WTC11 (cell line): ENCODE data around the gene ZBTB18. TPM values are rescaled to one million over a fixed set of nuclear protein-coding genes. Genes with fewer than 3 reads are reported as not detected.

ENCODE experiments used
- ATAC-seq: fragments of 200-7000 bp; cut with Tn5 transposase; 2 replicates; pipeline ENCODE4 v1.10.0; 2021; ENCODE audit warnings: mild to moderate bottlenecking, moderate library complexity
- CTCF ChIA-PET: fragments of 300-600 bp; sonication (Branson Sonifier 250); formaldehyde crosslinking; loops from one replicate; lab custom pipeline; 2021; ENCODE audit warnings: antibody characterized with exemption; lab: Charles Lee
- POLR2A ChIA-PET: fragments of 350-600 bp; sonication (Branson Sonifier 250); formaldehyde crosslinking; loops from one replicate; lab custom pipeline; 2021; ENCODE audit warnings: antibody characterized with exemption; lab: Charles Lee
- DNase-seq: peaks from one replicate; pipeline ENCODE4 v3.0.0; 2021; ENCODE audit warnings: low spot score
- H3K27ac Mint-ChIP-seq: 2 replicates; pipeline ENCODE4 v1.8.0; 2021; ENCODE audit warnings: mixed read lengths
- H3K27me3 Mint-ChIP-seq: 2 replicates; pipeline ENCODE4 v1.8.0; 2021; ENCODE audit warnings: low read depth, mild to moderate bottlenecking, moderate library complexity, mixed read lengths
- H3K36me3 Mint-ChIP-seq: 2 replicates; pipeline ENCODE4 v1.8.0; 2021; ENCODE audit warnings: mixed read lengths
- H3K4me1 Mint-ChIP-seq: 2 replicates; pipeline ENCODE4 v1.8.0; 2022; ENCODE audit warnings: mixed read lengths
- H3K4me3 Mint-ChIP-seq: 2 replicates; pipeline ENCODE4 v1.8.0; 2021; ENCODE audit warnings: mild to moderate bottlenecking, moderate library complexity, mixed read lengths
- H3K9me3 Mint-ChIP-seq: 2 replicates; pipeline ENCODE4 v1.8.0; 2021; ENCODE audit warnings: mixed read lengths
- CREM ChIP-seq: sonication (generic); formaldehyde crosslinking; IDR thresholded peaks from 2 replicates; pipeline ENCODE4 v1.8.1; 2022; ENCODE audit warnings: mild to moderate bottlenecking, missing genetic modification reagents, moderate library complexity
- ETV6 ChIP-seq: sonication (generic); formaldehyde crosslinking; IDR thresholded peaks from 2 replicates; pipeline ENCODE4 v1.8.1; 2022; ENCODE audit warnings: mild to moderate bottlenecking, missing genetic modification reagents
- FOXP4 ChIP-seq: sonication (generic); formaldehyde crosslinking; IDR thresholded peaks from 2 replicates; pipeline ENCODE4 v1.8.0; 2022; ENCODE audit warnings: mild to moderate bottlenecking, missing genetic modification reagents
- GABPB1 ChIP-seq: sonication (generic); formaldehyde crosslinking; IDR thresholded peaks from 2 replicates; pipeline ENCODE4 v1.8.1; 2023; ENCODE audit warnings: mild to moderate bottlenecking, missing genetic modification reagents
- GRHL2 ChIP-seq: fragments of 250-450 bp; sonication (Bioruptor Pico); IDR thresholded peaks from 2 replicates; pipeline ENCODE4 v1.8.0; 2022; ENCODE audit warnings: mild to moderate bottlenecking, moderate library complexity; ENCODE audit not compliant: insufficient replicate concordance, severe bottlenecking
- NFYB ChIP-seq: sonication (generic); formaldehyde crosslinking; conservative IDR thresholded peaks from 2 replicates; pipeline ENCODE4 v1.8.0; 2022; ENCODE audit warnings: low read depth, missing genetic modification reagents
- RORB ChIP-seq: fragments of 250-450 bp; sonication (Bioruptor Pico); IDR thresholded peaks from 2 replicates; pipeline ENCODE4 v1.9.0; 2021; ENCODE audit warnings: mild to moderate bottlenecking
- TEAD1 ChIP-seq: sonication (generic); formaldehyde crosslinking; IDR thresholded peaks from 2 replicates; pipeline ENCODE4 v1.8.0; 2022; ENCODE audit warnings: mild to moderate bottlenecking, missing genetic modification reagents
- ZNF232 ChIP-seq: sonication (generic); formaldehyde crosslinking; IDR thresholded peaks from 2 replicates; pipeline ENCODE4 v1.8.0; 2022; ENCODE audit warnings: mild to moderate bottlenecking, missing genetic modification reagents
- ZNF425 ChIP-seq: fragments of 250-450 bp; sonication (Bioruptor Pico); conservative IDR thresholded peaks from 2 replicates; pipeline ENCODE4 v1.9.0; 2021; ENCODE audit warnings: mild to moderate bottlenecking
- total RNA-seq: library from RNA; stranded (reverse); gene quantifications from 3 replicates; pipeline ENCODE4 v1.2.3, GENCODE V29; 2021
- TF ChIP-seq, protein P1 (sequence below): sonication (generic); formaldehyde crosslinking; IDR thresholded peaks from 2 replicates; pipeline ENCODE4 v1.8.1; 2022; ENCODE audit warnings: missing genetic modification reagents, borderline replicate concordance
- TF ChIP-seq, protein P2 (sequence below): sonication (generic); formaldehyde crosslinking; IDR thresholded peaks from 2 replicates; pipeline ENCODE4 v1.8.1; 2023; ENCODE audit warnings: mild to moderate bottlenecking, missing genetic modification reagents, borderline replicate concordance
- TF ChIP-seq, protein P3 (sequence below): fragments of 250-450 bp; sonication (Bioruptor Pico); IDR thresholded peaks from 2 replicates; pipeline ENCODE4 v2.1.2; 2022; ENCODE audit warnings: mild to moderate bottlenecking, moderate library complexity
- TF ChIP-seq, protein P4 (sequence below): sonication (generic); formaldehyde crosslinking; IDR thresholded peaks from 2 replicates; pipeline ENCODE4 v1.8.0; 2022; ENCODE audit warnings: mild to moderate bottlenecking, missing genetic modification reagents

Gene ZBTB18
- total RNA-seq, 1 experiment from 2014 or later = 16.0 TPM

DNA sequence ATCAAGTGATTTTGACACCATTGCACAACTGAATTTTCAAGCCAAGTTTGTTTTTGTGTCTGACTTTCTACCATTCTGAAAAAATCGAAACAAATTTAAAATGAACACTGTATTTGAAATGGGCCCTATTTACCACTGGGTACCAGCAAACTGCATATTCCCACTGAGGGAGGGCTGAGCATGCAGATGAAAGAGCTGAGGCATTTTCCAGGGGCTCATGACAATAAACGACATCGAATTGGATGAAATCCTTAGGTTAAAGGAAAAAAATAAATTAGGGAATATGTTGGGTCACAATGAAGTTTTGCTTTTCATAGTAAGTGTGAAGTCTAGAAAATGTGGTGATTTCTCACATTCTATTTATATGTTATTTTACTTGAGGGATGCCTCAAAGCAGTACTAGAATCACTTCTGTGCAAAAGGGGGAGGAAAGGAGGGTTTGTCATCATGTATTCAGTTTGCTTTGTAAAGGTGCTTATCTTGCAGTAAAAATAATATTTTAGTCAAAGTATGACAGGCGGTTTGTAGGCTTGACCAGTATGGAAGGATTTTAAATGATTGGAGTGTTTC, 11.2 kb downstream of the ZBTB18 start:
- H3K27ac Mint-ChIP-seq = no peak overlapping the region
- ChIA-PET POLR2A (no interaction called here), CTCF (no interaction called here)
- no peak for TF ChIP-seq ETV6 (CRISPR knock-in tag)
- TF ChIP-seq GABPB1 = no peak
- TF ChIP-seq FOXP4 (CRISPR knock-in tag) = no peak
- TF ChIP-seq ZNF425 (CRISPR knock-in tag) = no peak
- no peak for TF ChIP-seq ZNF232 (CRISPR knock-in tag)
- no peak for TF ChIP-seq RORB (CRISPR knock-in tag)
- TF ChIP-seq, protein P1, sequence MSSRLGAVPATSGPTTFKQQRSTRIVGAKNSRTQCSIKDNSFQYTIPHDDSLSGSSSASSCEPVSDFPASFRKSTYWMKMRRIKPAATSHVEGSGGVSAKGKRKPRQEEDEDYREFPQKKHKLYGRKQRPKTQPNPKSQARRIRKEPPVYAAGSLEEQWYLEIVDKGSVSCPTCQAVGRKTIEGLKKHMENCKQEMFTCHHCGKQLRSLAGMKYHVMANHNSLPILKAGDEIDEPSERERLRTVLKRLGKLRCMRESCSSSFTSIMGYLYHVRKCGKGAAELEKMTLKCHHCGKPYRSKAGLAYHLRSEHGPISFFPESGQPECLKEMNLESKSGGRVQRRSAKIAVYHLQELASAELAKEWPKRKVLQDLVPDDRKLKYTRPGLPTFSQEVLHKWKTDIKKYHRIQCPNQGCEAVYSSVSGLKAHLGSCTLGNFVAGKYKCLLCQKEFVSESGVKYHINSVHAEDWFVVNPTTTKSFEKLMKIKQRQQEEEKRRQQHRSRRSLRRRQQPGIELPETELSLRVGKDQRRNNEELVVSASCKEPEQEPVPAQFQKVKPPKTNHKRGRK (CRISPR knock-in tag) = no peak
- TF ChIP-seq CREM (CRISPR knock-in tag) = no peak
- TF ChIP-seq TEAD1 (CRISPR knock-in tag) = no peak
- TF ChIP-seq, protein P2, sequence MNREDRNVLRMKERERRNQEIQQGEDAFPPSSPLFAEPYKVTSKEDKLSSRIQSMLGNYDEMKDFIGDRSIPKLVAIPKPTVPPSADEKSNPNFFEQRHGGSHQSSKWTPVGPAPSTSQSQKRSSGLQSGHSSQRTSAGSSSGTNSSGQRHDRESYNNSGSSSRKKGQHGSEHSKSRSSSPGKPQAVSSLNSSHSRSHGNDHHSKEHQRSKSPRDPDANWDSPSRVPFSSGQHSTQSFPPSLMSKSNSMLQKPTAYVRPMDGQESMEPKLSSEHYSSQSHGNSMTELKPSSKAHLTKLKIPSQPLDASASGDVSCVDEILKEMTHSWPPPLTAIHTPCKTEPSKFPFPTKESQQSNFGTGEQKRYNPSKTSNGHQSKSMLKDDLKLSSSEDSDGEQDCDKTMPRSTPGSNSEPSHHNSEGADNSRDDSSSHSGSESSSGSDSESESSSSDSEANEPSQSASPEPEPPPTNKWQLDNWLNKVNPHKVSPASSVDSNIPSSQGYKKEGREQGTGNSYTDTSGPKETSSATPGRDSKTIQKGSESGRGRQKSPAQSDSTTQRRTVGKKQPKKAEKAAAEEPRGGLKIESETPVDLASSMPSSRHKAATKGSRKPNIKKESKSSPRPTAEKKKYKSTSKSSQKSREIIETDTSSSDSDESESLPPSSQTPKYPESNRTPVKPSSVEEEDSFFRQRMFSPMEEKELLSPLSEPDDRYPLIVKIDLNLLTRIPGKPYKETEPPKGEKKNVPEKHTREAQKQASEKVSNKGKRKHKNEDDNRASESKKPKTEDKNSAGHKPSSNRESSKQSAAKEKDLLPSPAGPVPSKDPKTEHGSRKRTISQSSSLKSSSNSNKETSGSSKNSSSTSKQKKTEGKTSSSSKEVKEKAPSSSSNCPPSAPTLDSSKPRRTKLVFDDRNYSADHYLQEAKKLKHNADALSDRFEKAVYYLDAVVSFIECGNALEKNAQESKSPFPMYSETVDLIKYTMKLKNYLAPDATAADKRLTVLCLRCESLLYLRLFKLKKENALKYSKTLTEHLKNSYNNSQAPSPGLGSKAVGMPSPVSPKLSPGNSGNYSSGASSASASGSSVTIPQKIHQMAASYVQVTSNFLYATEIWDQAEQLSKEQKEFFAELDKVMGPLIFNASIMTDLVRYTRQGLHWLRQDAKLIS (CRISPR knock-in tag) = no peak
- TF ChIP-seq GRHL2 (CRISPR knock-in tag) = no peak
- peaks cover 36% of the 10 kb centered on the region for H3K4me1 Mint-ChIP-seq
- no peak for DNase-seq
- no peak overlapping the region for H3K4me3 Mint-ChIP-seq
- no peak for ATAC-seq
- no peaks in the 10 kb centered on the region for H3K9me3 Mint-ChIP-seq
- H3K36me3 Mint-ChIP-seq = no peaks in the 10 kb centered on the region
- H3K27me3 Mint-ChIP-seq = no peaks in the 10 kb centered on the region

GRCh38 chr1:244063498-244063897, 12.4 kb downstream of the ZBTB18 start:
- Mint-ChIP-seq H3K9me3 (no peaks in the 10 kb centered on the region), H3K4me3 (no peak overlapping the region), H3K4me1 (peaks cover 37% of the 10 kb centered on the region), H3K36me3 (no peaks in the 10 kb centered on the region), H3K27ac (no peak overlapping the region), H3K27me3 (peaks cover 7% of the 10 kb centered on the region)
- TF ChIP-seq, protein P3, sequence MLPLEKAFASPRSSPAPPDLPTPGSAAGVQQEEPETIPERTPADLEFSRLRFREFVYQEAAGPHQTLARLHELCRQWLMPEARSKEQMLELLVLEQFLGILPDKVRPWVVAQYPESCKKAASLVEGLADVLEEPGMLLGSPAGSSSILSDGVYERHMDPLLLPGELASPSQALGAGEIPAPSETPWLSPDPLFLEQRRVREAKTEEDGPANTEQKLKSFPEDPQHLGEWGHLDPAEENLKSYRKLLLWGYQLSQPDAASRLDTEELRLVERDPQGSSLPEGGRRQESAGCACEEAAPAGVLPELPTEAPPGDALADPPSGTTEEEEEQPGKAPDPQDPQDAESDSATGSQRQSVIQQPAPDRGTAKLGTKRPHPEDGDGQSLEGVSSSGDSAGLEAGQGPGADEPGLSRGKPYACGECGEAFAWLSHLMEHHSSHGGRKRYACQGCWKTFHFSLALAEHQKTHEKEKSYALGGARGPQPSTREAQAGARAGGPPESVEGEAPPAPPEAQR = no peak
- 0 out of 2 replicates have a peak, but pooled peaks have one; percentile 12 for TF ChIP-seq NFYB (CRISPR knock-in tag)
- TF ChIP-seq, protein P4, sequence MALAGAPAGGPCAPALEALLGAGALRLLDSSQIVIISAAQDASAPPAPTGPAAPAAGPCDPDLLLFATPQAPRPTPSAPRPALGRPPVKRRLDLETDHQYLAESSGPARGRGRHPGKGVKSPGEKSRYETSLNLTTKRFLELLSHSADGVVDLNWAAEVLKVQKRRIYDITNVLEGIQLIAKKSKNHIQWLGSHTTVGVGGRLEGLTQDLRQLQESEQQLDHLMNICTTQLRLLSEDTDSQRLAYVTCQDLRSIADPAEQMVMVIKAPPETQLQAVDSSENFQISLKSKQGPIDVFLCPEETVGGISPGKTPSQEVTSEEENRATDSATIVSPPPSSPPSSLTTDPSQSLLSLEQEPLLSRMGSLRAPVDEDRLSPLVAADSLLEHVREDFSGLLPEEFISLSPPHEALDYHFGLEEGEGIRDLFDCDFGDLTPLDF (CRISPR knock-in tag) = no peak
- ChIA-PET POLR2A (no interaction called here), CTCF (no interaction called here)
- DNase-seq (no peak), ATAC-seq (no peak)
